Subcutaneous adipose tissue (tissue), 4 donors: ENCODE results near the gene SLC5A1. TPM values are rescaled to one million over a fixed set of nuclear protein-coding genes. Genes with fewer than 3 reads are reported as not detected.

ENCODE experiments used
- total RNA-seq, 4 donors: library from RNA; depleted of rRNA; stranded (reverse); fragments of >200 nt; gene quantifications; one replicate each; pipeline ENCODE4 v1.1.0, GENCODE V29; 2016
- TF ChIP-seq, protein P1 (sequence below): fragments of 450-650 bp; IDR thresholded peaks from one replicate; pipeline ENCODE4 v1.5.1; 2016; ENCODE audit warnings: low read depth, mild to moderate bottlenecking, control low read depth, antibody characterized with exemption, moderate library complexity

The SLC5A1 gene
- total RNA-seq, 4 donors from 2014 or later, result not detected

DNA sequence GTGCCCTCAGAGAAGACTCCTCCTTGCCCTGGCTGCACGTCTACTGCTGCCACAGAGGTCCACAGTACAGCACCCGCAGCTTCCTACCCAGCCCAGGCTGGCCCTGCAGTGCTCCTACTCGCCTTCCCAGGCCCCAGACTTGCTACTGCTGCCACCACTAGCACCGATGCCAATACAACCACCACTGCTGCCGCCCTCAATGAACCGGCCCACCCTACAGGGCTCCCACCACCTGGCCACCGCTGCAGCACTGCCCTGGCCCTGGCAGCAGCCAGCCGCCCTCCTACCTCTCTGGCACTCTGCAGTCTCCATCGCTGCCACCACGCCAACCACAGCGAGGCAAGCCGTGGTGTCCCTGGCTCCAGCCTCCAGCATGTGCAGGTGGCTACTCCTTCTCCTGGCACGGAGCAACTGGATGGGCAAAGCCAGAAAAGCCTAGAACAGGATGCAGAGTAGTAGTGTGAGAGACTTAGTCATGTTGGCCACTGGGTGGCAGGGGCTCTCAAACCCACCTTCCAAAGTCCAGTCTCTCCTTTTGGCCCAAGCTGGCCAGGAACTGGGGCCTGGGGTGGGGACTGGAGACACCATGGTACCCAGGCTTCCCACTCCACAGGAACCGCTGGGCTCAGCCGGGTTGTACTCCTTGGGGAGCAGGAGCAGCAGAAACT, 76.6 kb downstream of the SLC5A1 start:
- TF ChIP-seq, protein P1, sequence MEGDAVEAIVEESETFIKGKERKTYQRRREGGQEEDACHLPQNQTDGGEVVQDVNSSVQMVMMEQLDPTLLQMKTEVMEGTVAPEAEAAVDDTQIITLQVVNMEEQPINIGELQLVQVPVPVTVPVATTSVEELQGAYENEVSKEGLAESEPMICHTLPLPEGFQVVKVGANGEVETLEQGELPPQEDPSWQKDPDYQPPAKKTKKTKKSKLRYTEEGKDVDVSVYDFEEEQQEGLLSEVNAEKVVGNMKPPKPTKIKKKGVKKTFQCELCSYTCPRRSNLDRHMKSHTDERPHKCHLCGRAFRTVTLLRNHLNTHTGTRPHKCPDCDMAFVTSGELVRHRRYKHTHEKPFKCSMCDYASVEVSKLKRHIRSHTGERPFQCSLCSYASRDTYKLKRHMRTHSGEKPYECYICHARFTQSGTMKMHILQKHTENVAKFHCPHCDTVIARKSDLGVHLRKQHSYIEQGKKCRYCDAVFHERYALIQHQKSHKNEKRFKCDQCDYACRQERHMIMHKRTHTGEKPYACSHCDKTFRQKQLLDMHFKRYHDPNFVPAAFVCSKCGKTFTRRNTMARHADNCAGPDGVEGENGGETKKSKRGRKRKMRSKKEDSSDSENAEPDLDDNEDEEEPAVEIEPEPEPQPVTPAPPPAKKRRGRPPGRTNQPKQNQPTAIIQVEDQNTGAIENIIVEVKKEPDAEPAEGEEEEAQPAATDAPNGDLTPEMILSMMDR, result no peak

DNA sequence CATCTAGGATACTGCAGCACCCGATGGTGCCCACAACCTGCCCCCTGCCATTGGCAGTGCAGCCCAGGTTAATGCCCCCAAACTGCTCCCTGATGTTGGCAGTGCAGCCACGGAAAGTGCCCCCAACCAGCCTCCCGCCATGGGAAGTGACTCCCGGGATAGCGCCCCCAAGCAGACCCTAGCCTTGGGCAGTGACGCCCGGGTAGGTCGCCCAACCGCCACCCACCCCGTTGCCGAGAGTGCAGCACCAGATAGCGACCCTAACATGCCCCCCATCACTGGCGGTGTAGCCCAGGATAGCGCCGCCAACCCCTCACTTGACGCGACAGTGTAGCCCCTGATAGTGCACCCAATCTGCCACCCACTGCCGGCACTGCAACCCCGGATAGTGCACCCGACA, 77.5 kb downstream of the SLC5A1 start:
- TF ChIP-seq, protein P1, result no peak

DNA sequence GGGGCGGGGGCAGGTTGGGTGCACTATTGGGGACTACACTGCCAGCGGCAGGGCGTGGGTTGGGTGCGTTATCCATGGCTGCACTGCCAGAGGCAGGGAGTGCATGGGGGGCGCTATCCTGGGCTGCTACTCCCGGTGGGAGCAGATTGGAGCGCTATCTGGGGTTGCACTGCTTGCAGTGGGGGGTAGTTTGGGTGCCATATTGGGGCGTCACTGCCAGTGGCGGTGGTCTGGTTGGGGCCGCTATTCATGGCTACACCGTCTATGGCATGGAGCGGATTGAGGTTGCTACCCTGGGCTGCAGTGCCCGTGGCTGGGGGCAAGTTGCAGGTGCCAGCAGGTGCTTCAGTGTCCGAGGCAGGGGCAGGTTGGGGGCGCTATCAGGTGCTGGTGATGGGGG, 79.8 kb downstream of the SLC5A1 start:
- TF ChIP-seq, protein P1, result no peak

DNA sequence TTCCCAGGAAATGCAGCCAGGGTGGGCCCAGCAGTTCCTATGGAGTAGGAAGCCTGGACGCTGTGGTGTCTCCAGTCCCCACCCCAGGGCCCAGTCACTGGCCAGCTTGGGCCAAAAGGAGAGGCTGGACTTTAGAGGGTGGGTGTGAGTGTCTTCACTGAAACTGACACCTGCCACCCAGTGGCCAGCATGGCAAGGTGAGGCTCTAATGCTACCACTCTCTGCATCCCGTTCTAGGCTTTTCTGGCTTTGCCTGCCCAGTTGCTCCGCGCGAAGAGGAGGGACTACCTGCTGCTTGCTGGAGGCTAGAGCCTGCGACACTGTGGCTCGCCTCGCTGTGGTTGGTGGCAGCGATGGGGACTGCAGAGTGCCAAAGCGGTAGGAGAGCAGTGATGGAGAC, 80.6 kb downstream of the SLC5A1 start:
- TF ChIP-seq, protein P1, result no peak

DNA sequence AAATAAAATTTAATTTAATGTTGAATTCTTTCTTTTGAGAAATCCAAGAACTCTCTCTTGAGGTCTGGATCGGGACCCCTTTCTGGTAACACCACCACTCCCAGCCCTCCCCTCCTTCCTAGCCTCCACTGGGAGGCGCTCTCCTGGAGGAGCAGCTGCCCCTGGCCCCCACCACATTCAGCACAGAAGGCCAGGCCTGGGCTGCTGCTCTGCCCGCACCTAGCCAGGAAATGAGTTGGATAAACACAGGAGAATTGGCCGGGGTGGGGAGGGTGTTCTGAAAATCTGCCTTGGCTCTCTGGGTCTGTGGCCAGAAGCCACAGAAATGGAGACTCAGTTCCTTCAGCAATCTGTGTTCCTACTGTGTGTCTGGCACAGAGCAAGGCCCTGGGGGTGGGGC, 84.8 kb downstream of the SLC5A1 start:
- TF ChIP-seq, protein P1, result no peak

DNA sequence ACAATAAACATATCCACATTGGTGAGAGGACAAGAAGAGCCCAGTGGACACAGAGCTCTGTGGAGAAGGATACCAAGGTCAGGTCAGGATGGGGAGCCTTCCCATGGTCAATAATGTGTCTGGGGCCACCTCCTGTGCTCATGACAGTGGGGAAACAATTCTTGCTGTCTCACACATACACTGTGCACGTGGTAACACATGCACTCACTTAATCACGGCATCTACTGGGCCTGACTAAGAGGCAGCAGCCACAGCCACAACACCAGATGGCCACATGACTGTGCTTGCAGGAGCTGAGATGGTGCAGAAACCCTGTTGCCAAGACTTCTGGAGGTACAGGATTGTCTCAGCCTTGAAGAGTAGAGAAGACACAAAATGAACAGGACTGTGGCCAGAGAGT, 87.4 kb downstream of the SLC5A1 start:
- TF ChIP-seq, protein P1, result no peak

DNA sequence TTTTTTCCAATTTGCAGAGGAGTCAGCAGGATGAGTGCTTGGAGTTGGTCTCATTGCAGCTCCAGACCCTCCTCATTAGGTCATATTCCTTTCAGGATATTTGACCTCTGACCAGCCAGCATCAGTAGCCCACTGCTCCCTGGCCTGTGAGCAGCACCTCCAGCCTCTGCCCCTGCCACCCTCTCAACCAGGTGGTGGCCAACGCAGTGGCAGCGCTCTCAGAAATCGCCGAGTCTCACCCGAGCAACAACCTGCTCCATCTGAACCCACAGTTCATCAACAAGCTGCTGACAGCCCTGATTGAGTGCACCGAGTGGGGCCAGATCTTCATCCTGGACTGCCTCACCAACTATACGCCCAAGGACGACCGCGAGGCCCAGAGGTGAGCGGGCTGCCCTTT, 89.1 kb downstream of the SLC5A1 start:
- TF ChIP-seq, protein P1, result no peak
